IPS-NIHi7 (cell line): ENCODE data around the gene ADK.

Source experiments
- DNase-seq: peaks from one replicate; pipeline ENCODE4 v3.0.0; 2012; ENCODE audit warnings: mixed read lengths; ENCODE audit errors: extremely low spot score

ADK gene

GRCh38 chr10:74671716-74672115 is 520.7 kb downstream of the ADK start:
- no peak for DNase-seq

DNA sequence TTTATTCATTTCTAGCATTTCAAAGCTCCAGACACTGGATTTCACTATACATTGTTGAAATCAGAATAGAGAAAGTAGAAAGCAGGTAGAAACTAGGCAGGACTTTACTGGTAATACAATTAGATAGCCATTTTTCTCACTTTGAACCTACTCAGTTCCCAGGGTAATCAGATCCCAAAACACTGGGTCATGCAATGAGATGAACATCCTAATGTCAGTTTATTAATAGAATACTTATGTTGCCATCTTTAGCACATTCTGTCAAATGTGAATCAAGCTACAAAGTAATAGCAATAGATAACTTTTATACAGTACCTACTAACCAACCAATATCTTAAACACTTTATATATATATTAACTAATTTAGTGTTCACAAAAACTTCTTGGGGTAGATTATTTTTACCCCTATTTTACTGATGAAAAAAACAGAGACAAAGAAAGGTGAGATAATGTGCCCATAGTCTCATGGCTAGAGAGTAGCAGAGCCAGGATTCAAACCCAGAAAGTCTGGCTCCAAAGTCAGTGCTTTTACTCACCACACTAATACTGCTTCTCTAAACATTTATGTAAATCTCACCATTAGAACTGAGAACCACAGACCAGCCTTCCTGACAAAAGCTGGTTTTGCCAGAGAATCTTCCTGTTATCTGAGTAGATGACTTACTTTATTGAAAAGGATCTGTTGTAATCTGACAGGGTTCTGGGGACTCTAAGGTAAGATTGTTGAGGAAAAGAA is 521.6 kb downstream of the ADK start:
- no peak for DNase-seq

- DNase-seq = no peak
Observed at GRCh38 chr10:74674927-74675326, 523.9 kb downstream of the ADK start.

- no peak for DNase-seq
Observed at GRCh38 chr10:74675484-74675883, 524.5 kb downstream of the ADK start.

- no peak for DNase-seq
Observed at GRCh38 chr10:74677951-74678350, 526.9 kb downstream of the ADK start.

DNA sequence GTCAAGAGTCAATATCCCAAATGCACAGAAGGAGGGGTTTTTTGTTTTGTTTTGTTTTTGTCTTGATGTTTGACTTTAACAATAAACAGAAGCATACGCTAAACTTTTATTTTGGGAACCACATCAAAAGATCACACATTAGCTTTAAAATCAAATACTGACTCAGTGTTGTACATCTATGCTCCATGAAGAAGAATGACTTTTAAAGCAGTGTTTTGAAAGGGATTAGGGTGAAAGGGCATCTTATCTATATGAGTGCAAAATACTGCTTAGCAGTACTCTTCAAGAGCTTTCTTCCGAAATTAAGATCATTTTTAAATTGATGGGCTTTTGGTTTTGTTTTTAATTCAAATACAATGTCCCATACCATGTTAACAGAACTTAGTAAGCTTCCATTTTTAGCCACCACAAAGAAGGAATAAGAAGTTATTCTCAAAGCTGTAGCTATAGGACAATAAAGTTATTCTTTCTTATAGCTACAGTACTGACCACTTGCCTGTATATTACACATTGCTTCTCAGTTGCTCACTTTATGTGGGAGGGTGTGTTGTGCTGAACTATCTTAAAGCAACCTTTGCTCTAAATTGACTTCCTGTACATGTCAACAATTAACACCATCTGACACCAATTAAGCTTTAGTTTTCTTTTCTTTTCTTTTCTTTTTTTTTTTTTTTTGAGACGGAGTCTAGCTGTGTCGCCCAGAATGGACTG is 531.1 kb downstream of the ADK start:
- no peak for DNase-seq

DNA sequence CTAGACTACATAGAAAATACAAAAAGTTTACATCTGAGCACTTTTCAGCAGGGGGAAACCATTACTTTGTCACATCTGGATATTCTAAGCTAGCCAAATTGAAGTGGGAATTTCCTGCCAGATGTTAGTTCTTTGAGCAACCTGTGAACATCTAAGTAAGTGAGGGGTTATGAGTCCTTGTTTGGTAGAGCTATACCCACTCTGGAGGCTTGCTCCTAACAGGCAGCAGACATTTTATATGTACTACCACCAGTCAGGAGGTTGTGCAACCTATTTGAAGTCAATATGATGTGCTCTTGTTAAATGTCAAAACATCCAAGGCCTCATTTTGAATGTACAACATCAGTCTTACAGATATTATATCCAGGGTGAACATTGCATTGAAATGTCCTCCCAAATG is 532.0 kb downstream of the ADK start:
- DNase-seq = no peak

- no peak for DNase-seq
Observed at GRCh38 chr10:74683621-74684364, 532.8 kb downstream of the ADK start.

- DNase-seq = no peak
Observed at GRCh38 chr10:74684462-74684861, 533.4 kb downstream of the ADK start.

GRCh38 chr10:74685564-74685963 is 534.5 kb downstream of the ADK start:
- no peak for DNase-seq

DNA sequence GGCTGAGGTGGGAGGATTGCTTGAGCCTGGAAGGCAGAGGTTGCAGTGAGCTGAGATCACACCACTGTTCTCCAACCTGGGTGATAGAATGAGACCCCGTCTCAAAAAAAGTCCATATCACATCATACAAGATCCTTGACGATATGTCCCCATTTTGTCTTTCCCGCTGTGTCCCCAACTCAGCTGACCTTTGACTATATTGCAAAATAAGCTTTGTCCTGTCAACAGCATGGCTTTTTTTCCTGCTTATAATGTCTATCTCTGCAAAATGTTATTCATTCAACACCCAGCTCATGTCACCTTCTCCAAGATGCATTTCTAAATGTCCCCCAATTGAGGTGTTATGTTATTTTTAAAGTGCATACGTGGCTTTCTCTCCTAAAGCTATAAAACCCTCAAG is 539.4 kb downstream of the ADK start:
- DNase-seq = no peak

DNA sequence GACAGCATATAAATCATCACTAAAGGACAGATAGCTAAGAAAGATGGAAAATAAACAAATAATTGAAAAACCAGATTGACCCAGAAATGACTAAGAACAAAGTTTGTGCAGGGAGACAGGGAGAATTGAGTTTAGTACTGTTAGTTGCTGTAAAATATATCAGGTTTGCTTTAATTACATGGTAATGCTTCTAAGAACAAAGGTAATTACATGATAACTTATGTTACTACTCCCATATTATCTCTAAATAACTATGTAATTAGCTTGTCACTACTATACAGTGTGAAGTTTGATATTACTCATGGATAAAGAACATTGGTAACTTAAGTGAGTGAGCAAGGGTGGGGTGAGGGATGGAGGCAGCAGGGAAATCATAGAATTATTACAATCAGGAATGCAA is 540.1 kb downstream of the ADK start:
- DNase-seq = no peak

DNA sequence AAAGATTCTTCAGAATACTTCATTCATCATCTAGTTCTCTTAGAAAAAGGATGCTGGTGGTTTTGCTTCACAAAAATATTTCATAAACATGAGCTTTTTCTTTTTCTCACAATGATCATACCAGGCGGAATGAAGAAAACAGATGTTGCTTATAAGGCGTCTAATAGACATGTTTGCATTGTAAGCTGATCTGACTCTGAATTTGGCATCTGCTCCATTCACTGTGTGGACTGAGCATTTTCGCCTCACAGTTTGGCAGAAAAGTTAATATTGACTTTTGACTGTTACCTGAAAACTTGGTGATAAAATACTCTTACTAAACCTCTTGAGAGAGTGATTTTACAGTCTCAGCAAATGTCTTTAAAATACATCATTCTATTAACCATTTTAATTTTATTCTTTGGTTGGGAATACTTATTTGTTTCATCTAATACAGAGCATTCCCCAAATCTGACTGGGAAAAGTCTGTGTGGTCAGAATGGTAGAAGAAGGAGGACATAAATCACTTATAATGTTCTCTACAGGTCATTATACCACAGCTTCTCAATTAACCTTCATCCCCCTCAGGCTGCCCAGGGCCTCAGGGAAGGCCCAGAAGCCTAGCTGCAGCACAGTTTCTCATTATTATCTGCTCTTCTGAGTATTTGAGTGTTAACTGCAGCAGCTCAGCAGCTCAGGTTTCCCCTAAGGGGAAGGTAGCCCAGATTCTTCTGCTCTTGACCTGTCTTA is 553.8 kb downstream of the ADK start:
- DNase-seq = no peak

DNA sequence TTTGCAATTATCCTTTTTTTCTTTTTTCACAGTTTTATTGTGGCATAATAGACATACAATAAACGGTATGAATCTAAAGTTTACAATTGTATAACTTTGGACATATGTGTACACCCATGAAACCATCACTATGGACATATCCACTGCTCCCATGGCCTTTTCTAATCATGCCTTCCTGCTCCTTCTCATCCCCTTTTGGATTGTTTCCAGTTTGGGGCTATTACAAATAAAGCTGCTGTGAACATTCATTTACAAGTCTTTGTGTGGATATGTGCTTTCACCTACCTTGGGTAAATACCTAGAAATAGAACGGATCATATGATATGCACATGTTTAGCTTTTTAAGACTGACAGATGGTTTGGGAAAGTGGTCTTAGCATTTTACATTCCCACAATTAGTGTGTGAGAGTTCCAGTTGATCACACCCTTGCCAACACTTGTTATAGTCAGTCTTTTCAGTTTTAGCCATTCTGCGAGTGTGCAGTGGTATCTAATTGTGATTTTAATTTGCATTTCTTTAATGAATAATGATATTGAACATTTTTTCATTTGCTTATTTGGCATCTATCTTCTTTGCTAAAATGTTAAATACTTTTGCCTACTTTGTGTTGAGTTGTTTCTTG is 554.4 kb downstream of the ADK start:
- no peak for DNase-seq

GRCh38 chr10:74706966-74707365 is 555.9 kb downstream of the ADK start:
- DNase-seq = no peak

DNA sequence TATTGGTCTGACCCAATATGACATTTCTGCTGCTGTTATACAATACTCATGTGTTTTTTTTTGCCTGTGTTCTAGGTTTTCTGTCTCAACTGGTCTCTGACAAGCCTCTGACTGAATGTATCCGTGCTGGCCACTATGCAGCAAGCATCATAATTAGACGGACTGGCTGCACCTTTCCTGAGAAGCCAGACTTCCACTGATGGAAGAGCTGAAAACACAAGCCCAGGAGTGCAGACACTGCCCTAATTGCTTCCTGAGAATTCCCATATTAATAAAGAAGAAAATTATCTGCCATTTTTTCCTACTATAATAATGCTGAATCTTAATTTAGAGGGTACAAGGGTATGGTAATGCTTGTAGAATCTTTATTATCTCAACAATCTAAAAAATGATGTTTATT is 557.2 kb downstream of the ADK start:
- DNase-seq = no peak

GRCh38 chr10:74718208-74718607 is 567.2 kb downstream of the ADK start:
- no peak for DNase-seq

- DNase-seq = no peak
Observed at GRCh38 chr10:74728225-74728624, 577.2 kb downstream of the ADK start.

GRCh38 chr10:74730246-74730645 is 579.2 kb downstream of the ADK start:
- DNase-seq = peak; percentile 26

DNA sequence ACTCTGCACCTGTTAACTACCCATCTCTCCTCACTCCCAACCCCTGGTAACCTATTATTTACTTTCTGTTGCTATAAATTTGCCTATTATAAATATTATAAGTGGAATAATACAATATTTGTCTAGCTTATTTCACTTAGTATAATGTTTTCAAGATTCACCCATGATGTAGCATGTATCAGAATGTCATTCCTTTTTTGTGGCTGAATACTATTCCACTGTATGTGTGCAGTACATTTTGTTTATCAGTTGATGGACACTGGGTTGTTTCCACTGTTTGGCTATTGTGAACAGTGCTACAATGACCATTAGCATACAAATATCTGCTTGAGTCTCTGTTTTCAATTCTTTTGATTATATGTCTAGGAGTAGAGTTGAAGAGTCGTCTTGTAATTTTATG is 582.6 kb downstream of the ADK start:
- no peak for DNase-seq

DNA sequence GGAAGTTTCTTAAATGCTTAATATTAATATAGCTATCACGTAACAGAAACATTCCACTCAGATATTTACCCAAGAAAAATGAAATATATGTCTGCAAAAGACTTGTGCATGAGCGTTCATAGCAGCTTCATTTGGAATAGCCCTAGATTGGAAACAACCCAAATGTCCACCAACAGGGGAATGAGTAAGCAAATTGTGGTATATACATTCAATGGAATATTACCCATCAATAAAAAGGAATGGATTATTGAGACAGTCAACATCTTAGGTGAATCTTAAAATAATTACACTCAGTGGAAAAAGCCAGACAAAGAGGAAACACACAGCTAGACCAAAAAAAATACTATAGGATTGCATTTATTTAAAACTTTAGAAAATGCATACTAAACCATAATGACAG is 585.0 kb downstream of the ADK start:
- no peak for DNase-seq

DNA sequence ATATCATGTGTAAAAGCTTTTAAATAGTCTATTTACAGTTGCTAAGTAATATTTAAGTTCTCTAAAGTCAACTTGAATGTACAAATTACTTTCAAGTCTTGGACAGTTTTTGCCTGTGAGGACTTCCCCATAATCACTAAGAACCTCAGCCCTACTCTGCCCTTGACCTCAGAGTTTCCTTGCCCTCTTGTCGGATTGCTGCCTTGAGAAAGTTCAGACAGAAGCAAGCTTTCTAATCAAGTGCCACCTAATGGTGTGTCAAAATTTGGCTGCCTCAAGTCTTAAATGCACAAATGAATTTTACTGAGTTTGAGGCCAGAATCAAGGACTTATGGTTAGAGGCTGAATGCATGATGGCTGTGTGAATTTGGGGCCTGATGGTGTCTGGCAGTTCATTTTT is 587.0 kb downstream of the ADK start:
- no peak for DNase-seq
